ENCODE measurements around the gene FAM120B. TPM values are rescaled to one million over a fixed set of nuclear protein-coding genes. Genes with fewer than 3 reads are reported as not detected.

The FAM120B gene
- polyA plus RNA-seq, 1 donor from 2014 or later, result 17.9 TPM

GRCh38 chr6:170376386-170377043 lies 70.0 kb downstream of the FAM120B start:
- H3K27ac ChIP-seq (ENCODE audit: low read length), result no peak overlapping the region
- H3K27me3 ChIP-seq (ENCODE audit: insufficient read depth, low read depth, low read length), result no peaks in the 10 kb centered on the region

GRCh38 chr6:170378502-170378901 lies 71.9 kb downstream of the FAM120B start:
- Histone ChIP-seq H3K27ac (ENCODE audit: low read length) (no peak overlapping the region), H3K36me3 (ENCODE audit: insufficient read depth, low read length) (no peaks in the 10 kb centered on the region), H3K9me2 (ENCODE audit: insufficient read depth, low read length) (no peaks in the 10 kb centered on the region), H4K20me1 (ENCODE audit: insufficient read depth) (no peaks in the 10 kb centered on the region), H3K4me2 (ENCODE audit: low read length) (no peak overlapping the region), H3K27me3 (ENCODE audit: insufficient read depth, low read depth, low read length) (no peaks in the 10 kb centered on the region), H3K9ac (ENCODE audit: low read length) (no peak overlapping the region), H3K79me2 (replicated peaks; ENCODE audit: insufficient read depth, low read length) (no peaks in the 10 kb centered on the region), H3K9me3 (ENCODE audit: low read length) (no peaks in the 10 kb centered on the region), H2AFZ (ENCODE audit: low read depth, low read length) (no peak overlapping the region), H3K4me3 (ENCODE audit: low read length) (no peak overlapping the region), H3F3A (ENCODE audit: insufficient read depth, low read length, poor library complexity, severe bottlenecking) (no peaks in the 10 kb centered on the region)
- TF ChIP-seq CTCF (IDR thresholded peaks at IDR 0.05; ENCODE audit: poor library complexity, severe bottlenecking) (no peak), SMC3 (conservative IDR thresholded peaks at IDR 0.05; ENCODE audit: poor library complexity) (no peak), REST (IDR thresholded peaks at IDR 0.05; ENCODE audit: borderline replicate concordance) (no peak), POLR2AphosphoS5 (IDR thresholded peaks at IDR 0.05) (no peak), TAF1 (IDR thresholded peaks at IDR 0.05; ENCODE audit: low read depth) (no peak), RAD21 (conservative IDR thresholded peaks at IDR 0.05) (no peak)

More at GRCh38 chr6:170376386-170377043, 70.0 kb downstream of the FAM120B start:
- Histone ChIP-seq H3K79me2 (replicated peaks; ENCODE audit: insufficient read depth, low read length) (no peaks in the 10 kb centered on the region), H3K4me3 (ENCODE audit: low read length) (no peak overlapping the region), H2AFZ (ENCODE audit: low read depth, low read length) (no peak overlapping the region), H3K4me2 (ENCODE audit: low read length) (no peak overlapping the region), H3F3A (ENCODE audit: insufficient read depth, low read length, poor library complexity, severe bottlenecking) (no peaks in the 10 kb centered on the region), H3K9me2 (ENCODE audit: insufficient read depth, low read length) (no peaks in the 10 kb centered on the region), H4K20me1 (ENCODE audit: insufficient read depth) (no peaks in the 10 kb centered on the region), H3K9me3 (ENCODE audit: low read length) (no peaks in the 10 kb centered on the region), H3K9ac (ENCODE audit: low read length) (no peak overlapping the region), H3K36me3 (ENCODE audit: insufficient read depth, low read length) (no peaks in the 10 kb centered on the region)
- no peak for TF ChIP-seq RAD21 (conservative IDR thresholded peaks at IDR 0.05)
- TF ChIP-seq REST (IDR thresholded peaks at IDR 0.05; ENCODE audit: borderline replicate concordance), result no peak
- no peak for TF ChIP-seq EP300 (conservative IDR thresholded peaks at IDR 0.05; ENCODE audit: poor library complexity, severe bottlenecking)
- TF ChIP-seq CTCF (IDR thresholded peaks at IDR 0.05; ENCODE audit: poor library complexity, severe bottlenecking), result no peak
- TF ChIP-seq POLR2AphosphoS5 (IDR thresholded peaks at IDR 0.05), result no peak
- no peak for TF ChIP-seq MXI1 (conservative IDR thresholded peaks at IDR 0.05; ENCODE audit: poor library complexity, severe bottlenecking)
- no peak for TF ChIP-seq SMC3 (conservative IDR thresholded peaks at IDR 0.05; ENCODE audit: poor library complexity)
- no peak for TF ChIP-seq TAF1 (IDR thresholded peaks at IDR 0.05; ENCODE audit: low read depth)
- TF ChIP-seq EZH2 (IDR thresholded peaks at IDR 0.05; ENCODE audit: borderline replicate concordance, insufficient read depth, low read length, poor library complexity, severe bottlenecking), result no peak
